GM23248 (cell line): ENCODE data around the gene RNF14. TPM values are rescaled to one million over a fixed set of nuclear protein-coding genes. Genes with fewer than 3 reads are reported as not detected.

Experiments
- DNase-seq: peaks from one replicate; pipeline ENCODE4 v3.0.0-alpha.2; 2015
- H2AFZ ChIP-seq: fragments of 200-600 bp; sonication (generic); 2 replicates; pipeline ENCODE4 v1.6.1; 2016; ENCODE audit warnings: antibody characterized with exemption
- H3F3A ChIP-seq: fragments of 200-600 bp; sonication (generic); 2 replicates; pipeline ENCODE4 v1.6.1; 2016; ENCODE audit warnings: mild to moderate bottlenecking, antibody characterized with exemption, mixed run types; ENCODE audit not compliant: insufficient read depth
- H3K27ac ChIP-seq: fragments of 200-600 bp; sonication (generic); 2 replicates; pipeline ENCODE4 v1.5.1; 2016; ENCODE audit warnings: mild to moderate bottlenecking
- H3K27me3 ChIP-seq: fragments of 200-600 bp; sonication (generic); replicated peaks from 2 replicates; pipeline ENCODE4 v1.6.1; 2016; ENCODE audit warnings: mild to moderate bottlenecking; ENCODE audit not compliant: insufficient read depth
- H3K36me3 ChIP-seq: fragments of 200-600 bp; sonication (generic); 2 replicates; pipeline ENCODE4 v1.6.1; 2016; ENCODE audit warnings: low read depth, mild to moderate bottlenecking
- H3K4me1 ChIP-seq: fragments of 200-600 bp; sonication (generic); 2 replicates; pipeline ENCODE4 v1.6.1; 2016; ENCODE audit warnings: mild to moderate bottlenecking; ENCODE audit not compliant: insufficient read depth
- H3K4me2 ChIP-seq: fragments of 200-600 bp; sonication (generic); one replicate; pipeline ENCODE4 v1.6.1; 2016; ENCODE audit warnings: mild to moderate bottlenecking; ENCODE audit not compliant: unreplicated experiment
- H3K4me3 ChIP-seq: fragments of 200-600 bp; sonication (generic); 2 replicates; pipeline ENCODE4 v1.5.1; 2016; ENCODE audit warnings: mild to moderate bottlenecking
- H3K79me2 ChIP-seq: fragments of 200-600 bp; sonication (generic); 2 replicates; pipeline ENCODE4 v1.6.1; 2016; ENCODE audit warnings: mild to moderate bottlenecking; ENCODE audit not compliant: insufficient read depth
- H3K9ac ChIP-seq: fragments of 200-600 bp; sonication (generic); 2 replicates; pipeline ENCODE4 v1.6.1; 2016; ENCODE audit warnings: mild to moderate bottlenecking
- H3K9me2 ChIP-seq: fragments of 200-600 bp; sonication (generic); 2 replicates; pipeline ENCODE4 v1.6.1; 2016; ENCODE audit warnings: mixed run types, mild to moderate bottlenecking, moderate library complexity; ENCODE audit not compliant: insufficient read depth
- H3K9me3 ChIP-seq: fragments of 200-600 bp; sonication (generic); one replicate; pipeline ENCODE4 v1.6.1; 2017; ENCODE audit warnings: low read depth
- H4K20me1 ChIP-seq: fragments of 200-600 bp; sonication (generic); 2 replicates; pipeline ENCODE4 v1.6.0; 2016; ENCODE audit not compliant: insufficient read depth
- EZH2 ChIP-seq: fragments of 200-600 bp; sonication (generic); IDR thresholded peaks from 2 replicates; pipeline ENCODE4 v1.6.1; 2018; ENCODE audit warnings: antibody characterized with exemption, mild to moderate bottlenecking; ENCODE audit not compliant: insufficient read depth, poor library complexity, severe bottlenecking
- EZH2phosphoT487 ChIP-seq: fragments of 200-600 bp; sonication (generic); IDR thresholded peaks from 2 replicates; pipeline ENCODE4 v1.6.1; 2018; ENCODE audit warnings: antibody characterized with exemption, moderate library complexity, mild to moderate bottlenecking, low read depth; ENCODE audit not compliant: insufficient read depth
- WGBS, 2 experiments: methylation state at CpG; one replicate each; pipeline ENCODE4 v1.1.6; 2015 to 2017; ENCODE audit warnings: low lambda C conversion rate in 2 of 2, low coverage in 1 of 2; ENCODE audit errors: missing lambda C conversion rate in 2 of 2; 5-methylcytosine and 5-hydroxymethylcytosine counted together
- in situ Hi-C: fragments of 300-500 bp; cut with MboI; formaldehyde crosslinking; loops from 2 replicates; pipeline ENCODE4 v1.15.0; 2020
- polyA plus RNA-seq: library from polyadenylated mRNA; unstranded; fragments of >200 nt; fragmentation: Nextera tagmentation; extraction: Ambion mirVana; gene quantifications from 2 replicates; pipeline ENCODE4 v1.2.1, GENCODE V29; 2016
- total RNA-seq: library from RNA; depleted of rRNA; stranded (reverse); fragments of >200 nt; shearing (Covaris generic); gene quantifications from 2 replicates; pipeline ENCODE4 v1.2.3, GENCODE V29; 2014

The RNF14 gene
- total and polyA plus RNA-seq, 2 experiments from 2014 or later: 77.8 to 101 TPM

- DNase-seq: no peak
- H3K27ac ChIP-seq: peak overlapping the region; percentile 58
These were observed 47.7 kb downstream of the RNF14 start for GRCh38 chr5:142016556-142016955.

DNA sequence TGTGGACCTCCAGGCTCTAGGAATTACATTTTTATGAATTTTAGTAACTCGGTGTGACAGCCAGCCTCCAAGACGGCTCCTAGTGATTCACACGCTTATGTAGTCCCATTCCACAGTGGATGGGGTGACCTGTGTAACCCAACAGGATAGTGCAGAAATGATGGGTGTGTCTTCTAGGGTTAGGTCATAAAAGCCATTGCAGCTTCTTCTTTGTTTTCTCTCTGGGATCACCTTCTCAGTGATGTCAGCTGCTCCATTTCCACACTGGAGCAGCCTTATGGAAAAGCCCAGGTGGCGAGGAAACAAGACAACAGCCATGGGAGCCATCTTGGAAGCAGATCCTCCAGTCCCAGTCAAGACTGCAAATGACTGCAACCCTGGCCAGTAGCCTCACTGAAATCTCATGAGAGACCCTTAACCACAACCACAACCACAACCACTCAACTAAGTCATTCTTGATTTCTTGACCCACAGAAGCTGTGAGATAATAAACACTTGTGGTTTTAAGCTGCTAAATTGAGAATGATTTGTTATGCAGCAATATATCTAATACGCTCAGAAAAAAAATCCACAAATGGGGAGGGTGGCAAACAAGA, 49.0 kb downstream of the RNF14 start:
- H3K9me2 ChIP-seq: no peaks in the 10 kb centered on the region
- WGBS, 2 experiments: 89 to 95% methylated on average over 5 of the region's 5 CpGs
- in situ Hi-C loops: loop anchor here (5.0 to 25.0 kb wide), 2 partner anchors 109 to 544 kb away; no protein-coding TSS in a partner anchor

More at GRCh38 chr5:142016556-142016955, 47.7 kb downstream of the RNF14 start:
- Histone ChIP-seq H3K4me1 (peaks cover 39% of the 10 kb centered on the region), H3K4me3 (no peak overlapping the region), H3K9me3 (no peaks in the 10 kb centered on the region), H3K36me3 (no peaks in the 10 kb centered on the region), H3K9me2 (no peaks in the 10 kb centered on the region), H4K20me1 (no peaks in the 10 kb centered on the region), H3K27me3 (no peaks in the 10 kb centered on the region), H2AFZ (no peak overlapping the region), H3K9ac (no peak overlapping the region), H3K4me2 (peak overlapping the region; percentile 33), H3F3A (peaks cover 35% of the 10 kb centered on the region), H3K79me2 (no peaks in the 10 kb centered on the region)
- no peak for TF ChIP-seq EZH2
- WGBS, 2 experiments: 83% methylated on average over 4 of the region's 4 CpGs
- in situ Hi-C loops: loop anchor here (5.0 to 25.0 kb wide), 2 partner anchors 111 to 546 kb away; no protein-coding TSS in a partner anchor

DNA sequence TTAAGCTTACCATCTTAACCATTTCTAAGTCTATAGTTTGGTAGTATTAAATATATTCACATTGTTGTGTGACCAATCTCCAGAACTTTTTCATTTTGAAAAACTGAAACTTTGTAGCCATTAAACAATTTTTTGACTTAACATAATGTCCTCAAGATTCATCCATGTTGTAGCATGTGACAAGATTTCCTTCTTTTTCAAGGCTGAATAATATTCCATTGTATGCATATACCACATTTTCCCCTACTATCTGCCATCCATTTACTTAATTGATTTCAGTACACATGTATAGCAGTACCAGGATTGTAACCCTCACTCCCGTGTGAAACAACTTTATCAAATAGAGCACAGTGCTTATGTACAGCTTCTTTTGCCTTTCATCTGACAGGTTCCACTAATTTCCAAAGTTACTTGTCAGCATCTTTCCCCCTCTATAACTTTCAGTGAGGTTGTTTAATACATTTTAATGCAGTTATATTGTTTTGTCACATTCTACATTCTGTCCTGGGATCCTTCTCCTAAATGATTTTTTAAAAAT, 51.3 kb downstream of the RNF14 start:
- no peak for DNase-seq
- in situ Hi-C loops: loop anchor here (25.0 kb wide), 1 partner anchor 542 kb away; no protein-coding TSS in a partner anchor
- Histone ChIP-seq H4K20me1 (no peaks in the 10 kb centered on the region), H3K79me2 (no peaks in the 10 kb centered on the region), H3K4me3 (no peak overlapping the region), H3K4me1 (peaks cover 19% of the 10 kb centered on the region), H3F3A (peaks cover 31% of the 10 kb centered on the region), H2AFZ (no peak overlapping the region), H3K9me3 (no peaks in the 10 kb centered on the region), H3K36me3 (no peaks in the 10 kb centered on the region), H3K9me2 (no peaks in the 10 kb centered on the region), H3K27me3 (no peaks in the 10 kb centered on the region), H3K9ac (no peak overlapping the region), H3K27ac (no peak overlapping the region), H3K4me2 (no peak overlapping the region)
- 62 to 79% methylated on average over 1 of the region's 1 CpG for WGBS, 2 experiments
- no peak for TF ChIP-seq EZH2
- no peak for TF ChIP-seq EZH2phosphoT487

More for the DNA sequence above, 49.0 kb downstream of the RNF14 start:
- H3K27ac ChIP-seq: no peak overlapping the region
- H4K20me1 ChIP-seq: no peaks in the 10 kb centered on the region
- H3K4me1 ChIP-seq: peaks cover 34% of the 10 kb centered on the region
- peaks cover 35% of the 10 kb centered on the region for H3F3A ChIP-seq
- H2AFZ ChIP-seq: no peak overlapping the region
- H3K27me3 ChIP-seq: no peaks in the 10 kb centered on the region
- H3K79me2 ChIP-seq: no peaks in the 10 kb centered on the region
- no peak overlapping the region for H3K4me3 ChIP-seq
- DNase-seq: no peak
- no peak overlapping the region for H3K9ac ChIP-seq
- H3K36me3 ChIP-seq: no peaks in the 10 kb centered on the region
- H3K9me3 ChIP-seq: no peaks in the 10 kb centered on the region
- H3K4me2 ChIP-seq: no peak overlapping the region
- TF ChIP-seq EZH2phosphoT487 (no peak), EZH2 (no peak)

- Histone ChIP-seq H3K79me2 (no peaks in the 10 kb centered on the region), H3K4me2 (no peak overlapping the region), H3F3A (peaks cover 22% of the 10 kb centered on the region), H2AFZ (peak overlapping the region; percentile 95; the same call in 1 of the 2 replicates), H3K9me3 (no peaks in the 10 kb centered on the region), H3K4me1 (peaks cover 5% of the 10 kb centered on the region; the same call in 1 of the 2 replicates), H3K4me3 (no peak overlapping the region), H3K36me3 (no peaks in the 10 kb centered on the region), H3K9ac (no peak overlapping the region), H3K27me3 (no peaks in the 10 kb centered on the region), H4K20me1 (no peaks in the 10 kb centered on the region), H3K27ac (no peak overlapping the region), H3K9me2 (no peaks in the 10 kb centered on the region)
- DNase-seq: no peak
- WGBS, 2 experiments: 80 to 84% methylated on average over 6 of the region's 6 CpGs
- no peak for TF ChIP-seq EZH2
- TF ChIP-seq EZH2phosphoT487: no peak
- in situ Hi-C loops: loop anchor here (25.0 kb wide), 1 partner anchor 538 kb away; no protein-coding TSS in a partner anchor
These were observed 54.9 kb downstream of the RNF14 start for GRCh38 chr5:142023836-142024235.
